H4 (cell line): ENCODE results near the gene RABL3. TPM values are rescaled to one million over a fixed set of nuclear protein-coding genes. Genes with fewer than 3 reads are reported as not detected.
"Not testable (repeated sequence)": the region's sequence is repeated elsewhere in the genome, so short reads cannot be mapped to it uniquely, and the experiment has no call there.

ENCODE experiments used
- DNase-seq: peaks from one replicate; pipeline ENCODE4 v3.0.0-alpha.2; 2015; ENCODE audit warnings: low spot score
- total RNA-seq: library from RNA; depleted of rRNA; stranded (reverse); fragments of >200 nt; shearing (Covaris generic); gene quantifications from 2 replicates; pipeline ENCODE4 v1.2.3, GENCODE V29; 2014

Gene RABL3
- total RNA-seq, 1 experiment from 2014 or later = 30.6 TPM

DNA sequence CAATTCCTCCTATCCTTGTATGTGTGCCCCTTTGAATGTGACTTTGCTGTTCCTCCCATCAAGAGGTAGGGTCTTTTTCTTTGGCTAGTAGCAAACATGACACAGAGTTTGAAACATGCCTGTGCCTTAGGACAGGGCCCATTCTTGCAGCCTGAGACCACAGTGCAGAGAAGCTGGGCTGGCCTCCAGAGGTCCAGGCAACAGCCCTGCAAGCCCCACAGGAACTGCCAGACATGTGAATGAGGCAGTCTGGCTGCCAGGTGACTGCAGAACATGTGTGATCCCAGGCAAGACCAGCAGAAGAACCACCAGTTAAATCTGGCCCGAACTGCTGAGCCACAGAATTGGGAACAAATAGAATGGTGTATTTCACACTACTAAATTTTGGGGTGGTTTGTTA lies 59.1 kb downstream of the RABL3 start:
- no peak for DNase-seq

DNA sequence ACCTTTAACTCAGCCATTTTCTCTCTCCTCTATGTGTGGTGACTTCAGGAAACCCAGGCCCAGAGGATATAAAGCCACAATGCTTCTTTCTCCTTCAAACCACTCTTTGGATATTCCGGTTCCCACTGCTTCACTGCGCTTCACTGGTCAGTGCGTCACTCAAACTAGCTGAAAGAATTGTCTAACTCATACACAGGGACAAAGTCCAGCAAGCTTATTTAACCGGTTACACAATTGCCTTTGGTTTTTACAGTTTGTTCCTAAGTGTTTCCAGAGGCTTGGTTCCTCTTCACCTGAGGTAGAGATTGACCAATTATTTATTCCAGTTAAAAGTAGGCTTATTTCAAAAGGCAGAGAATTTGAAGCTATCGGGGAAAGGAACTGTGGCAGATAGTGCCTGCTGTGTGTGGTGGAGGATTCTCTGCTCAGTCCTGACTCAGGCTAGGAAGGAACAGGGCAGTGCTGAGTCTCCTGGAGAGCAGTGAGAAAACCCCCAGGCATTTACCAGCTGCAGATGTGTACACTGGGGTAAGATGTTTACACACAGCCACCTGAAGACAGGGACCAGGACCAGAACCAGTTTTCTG lies 60.1 kb downstream of the RABL3 start, which contains the start of gene HGD:
TSS of gene HGD (minus strand) at position 145 of the 587 bp plus-strand sequence. CDS start at position 17, 128 bp downstream.
- no peak for DNase-seq

DNA sequence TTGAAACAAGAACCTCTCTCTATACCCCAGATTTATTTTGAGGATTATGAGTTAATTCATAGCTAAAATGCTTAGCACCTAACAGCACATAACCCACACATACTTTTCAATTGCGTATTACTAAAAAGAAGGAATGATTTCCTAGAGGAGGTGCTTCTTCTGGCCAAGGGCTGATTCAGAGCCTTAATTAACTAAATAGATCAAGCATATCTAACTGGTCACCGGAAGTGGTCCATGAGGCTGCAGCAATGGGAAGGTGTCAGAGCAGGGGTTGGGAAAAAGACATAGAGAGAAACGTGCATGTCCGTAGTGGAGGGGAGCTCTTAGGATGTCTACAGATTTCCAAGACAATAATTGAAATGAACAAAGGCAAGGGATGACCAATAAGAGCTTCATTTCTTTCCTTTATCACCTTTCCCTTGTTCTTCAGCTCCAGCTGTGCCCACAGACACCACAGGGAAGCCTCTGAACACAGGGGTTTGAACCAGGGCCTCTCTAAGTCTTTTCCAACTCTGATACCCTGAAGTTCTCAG lies 60.7 kb downstream of the RABL3 start:
- DNase-seq = no peak

DNA sequence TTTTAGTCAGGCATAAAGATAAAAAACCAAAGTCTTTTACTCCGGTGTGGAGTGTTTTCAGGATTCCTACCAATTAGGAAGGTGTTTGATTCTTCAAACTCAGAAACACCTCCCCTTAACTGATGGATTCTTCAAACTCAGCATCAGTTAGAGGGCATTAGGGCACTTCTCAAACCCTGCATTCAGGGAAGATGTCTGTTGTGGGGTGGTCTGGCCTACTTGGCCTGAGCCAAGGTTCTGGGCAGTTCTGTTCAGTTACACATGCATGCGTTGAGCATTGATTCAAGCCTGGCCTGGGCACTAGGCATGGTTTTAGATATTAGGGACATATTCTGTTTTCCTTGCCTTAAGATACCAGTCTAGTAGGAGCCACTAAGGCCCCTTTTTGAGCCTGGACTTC lies 61.3 kb downstream of the RABL3 start:
- DNase-seq = no peak

DNA sequence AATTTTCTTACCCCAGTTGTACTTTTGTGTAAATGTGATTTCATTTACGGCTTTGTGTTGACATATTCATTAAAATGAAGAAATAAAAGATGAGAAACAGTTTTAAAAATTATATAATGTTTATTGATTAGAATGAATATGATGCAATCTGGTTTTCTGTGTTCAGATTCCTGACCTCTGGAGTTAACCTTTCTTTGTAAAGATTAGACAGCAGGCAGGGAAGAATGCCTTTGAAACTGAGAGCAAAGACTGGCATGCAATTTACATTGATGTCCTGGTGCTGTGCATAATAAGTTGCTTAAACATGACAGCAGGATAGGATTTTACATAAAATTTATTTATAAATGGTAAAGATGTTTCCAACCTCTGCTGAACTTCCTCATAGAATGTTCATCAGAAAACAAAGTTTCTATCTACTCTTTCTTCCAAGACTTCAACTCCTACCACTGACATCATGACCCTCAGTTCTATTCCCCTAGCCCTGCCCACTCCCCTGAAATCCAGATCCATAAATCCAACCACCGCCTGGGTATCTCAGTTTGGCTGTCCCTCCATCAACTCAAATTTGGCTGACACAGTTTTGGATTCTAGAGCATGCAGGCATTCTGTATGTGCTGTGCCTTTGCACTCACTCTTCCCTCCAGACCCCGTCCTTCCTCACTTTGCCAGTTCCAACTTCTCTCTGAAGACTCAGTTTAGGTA lies 62.0 kb downstream of the RABL3 start:
- no peak for DNase-seq

DNA sequence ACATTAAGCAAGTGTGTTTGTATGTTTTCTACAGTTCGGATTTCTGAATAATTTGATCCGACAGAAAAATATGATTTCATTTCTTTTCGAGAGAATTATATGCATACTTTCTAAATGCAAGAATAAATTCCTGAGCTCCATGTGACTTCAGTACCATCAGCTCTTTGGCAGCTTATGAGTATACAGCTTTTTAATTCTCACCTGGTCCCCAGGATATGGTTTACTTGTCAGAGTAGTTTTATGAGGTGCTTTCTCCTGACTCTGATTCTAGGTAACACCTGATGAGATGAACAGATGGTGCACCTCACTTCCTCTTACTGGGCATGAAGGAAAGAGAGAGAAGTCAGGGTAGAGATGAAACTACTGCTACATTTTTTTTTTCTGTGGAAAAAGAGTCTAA lies 63.3 kb downstream of the RABL3 start:
- no peak for DNase-seq

DNA sequence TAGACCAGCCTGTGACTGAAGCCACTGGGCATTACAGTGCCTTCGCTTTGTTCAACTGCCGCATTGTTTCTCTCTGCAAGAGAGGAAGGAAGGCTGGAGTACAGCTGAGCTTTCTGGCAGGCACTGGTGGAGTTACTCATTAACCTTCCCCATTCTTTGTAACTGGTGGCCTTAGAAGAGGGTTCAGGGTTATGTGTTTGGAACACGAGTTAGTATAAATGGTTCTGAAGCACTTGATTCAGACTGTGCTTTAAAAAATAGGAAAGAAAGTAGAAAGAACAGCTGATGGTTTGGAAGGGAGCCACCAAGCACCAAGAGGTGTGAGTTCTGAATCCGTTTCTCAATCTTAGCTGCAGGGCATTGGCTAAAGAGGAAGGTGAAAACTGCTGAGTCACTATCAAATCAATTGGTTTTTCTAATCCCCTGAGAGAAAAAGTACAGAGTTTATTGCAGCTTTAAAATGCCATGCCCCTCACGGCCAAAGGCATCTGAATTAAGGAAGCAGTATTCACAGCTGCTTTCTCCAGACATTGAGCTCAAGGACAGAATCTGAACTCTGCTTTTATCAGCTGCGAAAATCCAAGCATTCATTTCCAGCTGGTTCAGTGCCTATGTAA lies 63.9 kb downstream of the RABL3 start:
- DNase-seq = peak; percentile 81

DNA sequence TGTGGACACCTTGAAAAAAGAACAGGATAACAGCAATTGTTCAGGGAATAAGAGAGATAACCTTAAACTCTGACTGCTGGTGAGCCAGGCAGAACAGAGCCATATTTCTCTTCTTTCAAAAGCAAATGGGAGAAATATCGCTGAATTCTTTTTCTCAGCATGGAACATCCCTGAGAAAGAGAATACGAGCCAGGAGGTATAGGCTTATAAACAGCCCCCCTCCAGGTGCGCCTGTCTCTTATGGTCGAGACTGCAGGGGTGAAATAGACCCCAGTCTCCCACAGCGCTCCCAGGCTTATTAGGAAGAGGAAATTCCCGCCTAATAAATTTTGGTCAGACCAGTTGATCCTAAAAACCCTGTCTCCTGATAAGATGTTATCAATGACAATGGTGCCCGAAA lies 65.1 kb downstream of the RABL3 start:
- DNase-seq = not testable (repeated sequence)

DNA sequence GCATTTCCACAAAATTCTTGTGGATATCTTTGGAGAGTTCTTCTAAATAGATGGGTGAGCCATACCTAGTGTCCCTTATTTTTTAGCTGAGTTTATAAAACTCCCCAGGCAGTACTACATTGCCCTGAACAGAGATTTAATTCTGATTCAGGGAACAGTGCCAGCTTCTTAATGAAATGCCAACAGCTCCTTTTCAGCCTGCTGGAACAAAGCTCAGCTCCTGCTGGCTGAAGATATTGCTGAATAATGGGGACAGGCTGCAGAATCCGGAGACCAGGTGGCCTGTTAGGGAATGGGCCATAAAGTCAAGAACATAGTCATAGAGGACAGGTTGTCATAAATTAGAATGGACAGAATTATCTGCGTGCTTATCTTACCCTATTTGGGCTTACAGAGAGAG lies 69.2 kb downstream of the RABL3 start:
- DNase-seq = no peak

DNA sequence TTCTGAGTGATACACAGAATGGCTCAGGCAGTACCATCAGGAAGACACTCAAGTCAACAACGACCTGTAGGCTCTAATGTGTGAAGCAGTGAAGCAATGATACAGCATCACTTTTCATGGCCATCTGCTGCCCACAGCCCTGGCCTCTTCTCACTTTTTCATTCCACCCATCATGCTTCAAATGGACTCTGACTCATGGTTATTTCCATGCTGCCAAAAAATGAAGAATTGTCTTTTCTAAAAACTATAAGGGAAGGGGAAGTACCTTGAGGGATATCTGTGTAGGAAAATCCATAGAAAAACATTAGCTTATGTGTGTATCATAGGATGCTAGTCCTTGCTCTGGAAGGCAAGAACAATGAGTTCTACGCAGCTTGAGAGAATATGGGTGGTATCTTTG lies 71.7 kb downstream of the RABL3 start:
- no peak for DNase-seq

DNA sequence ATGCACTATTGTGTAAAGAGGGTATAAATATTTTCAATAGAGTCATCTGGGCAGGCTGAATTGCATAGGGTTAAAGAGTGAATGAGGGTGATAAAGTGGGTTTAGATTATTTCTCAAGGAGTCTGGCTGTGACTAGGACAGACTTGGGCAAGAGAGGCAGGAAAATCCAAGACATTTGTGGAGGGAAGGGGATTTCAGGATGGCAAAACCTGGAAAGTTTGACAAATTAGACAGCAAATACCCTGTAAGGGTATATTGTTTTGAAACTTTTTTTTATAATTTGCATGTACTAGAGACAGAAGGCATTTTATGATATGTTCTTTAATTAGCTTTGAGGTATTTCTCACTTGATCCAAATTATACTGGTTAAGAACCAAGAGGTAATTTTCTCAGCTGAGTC lies 77.4 kb downstream of the RABL3 start:
- DNase-seq = no peak

DNA sequence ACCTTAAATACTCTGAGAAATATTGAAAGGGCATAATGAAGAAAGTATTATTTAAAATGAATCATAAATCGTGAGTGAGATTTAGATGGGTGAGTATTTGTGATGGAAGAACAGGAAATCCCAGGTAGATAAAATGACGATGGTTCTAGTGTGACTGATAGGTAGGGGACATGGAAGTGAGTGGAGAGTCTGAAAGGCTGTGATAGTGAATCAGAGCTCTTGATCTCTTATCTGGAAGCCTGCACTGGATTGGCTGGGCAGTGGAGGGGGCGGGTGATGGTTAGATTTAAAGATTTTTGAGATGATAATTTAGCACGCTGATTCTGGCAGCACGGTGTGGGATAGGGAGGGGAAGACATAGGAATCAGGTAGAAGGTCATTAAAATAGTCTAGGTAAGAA lies 80.4 kb downstream of the RABL3 start:
- DNase-seq = no peak

DNA sequence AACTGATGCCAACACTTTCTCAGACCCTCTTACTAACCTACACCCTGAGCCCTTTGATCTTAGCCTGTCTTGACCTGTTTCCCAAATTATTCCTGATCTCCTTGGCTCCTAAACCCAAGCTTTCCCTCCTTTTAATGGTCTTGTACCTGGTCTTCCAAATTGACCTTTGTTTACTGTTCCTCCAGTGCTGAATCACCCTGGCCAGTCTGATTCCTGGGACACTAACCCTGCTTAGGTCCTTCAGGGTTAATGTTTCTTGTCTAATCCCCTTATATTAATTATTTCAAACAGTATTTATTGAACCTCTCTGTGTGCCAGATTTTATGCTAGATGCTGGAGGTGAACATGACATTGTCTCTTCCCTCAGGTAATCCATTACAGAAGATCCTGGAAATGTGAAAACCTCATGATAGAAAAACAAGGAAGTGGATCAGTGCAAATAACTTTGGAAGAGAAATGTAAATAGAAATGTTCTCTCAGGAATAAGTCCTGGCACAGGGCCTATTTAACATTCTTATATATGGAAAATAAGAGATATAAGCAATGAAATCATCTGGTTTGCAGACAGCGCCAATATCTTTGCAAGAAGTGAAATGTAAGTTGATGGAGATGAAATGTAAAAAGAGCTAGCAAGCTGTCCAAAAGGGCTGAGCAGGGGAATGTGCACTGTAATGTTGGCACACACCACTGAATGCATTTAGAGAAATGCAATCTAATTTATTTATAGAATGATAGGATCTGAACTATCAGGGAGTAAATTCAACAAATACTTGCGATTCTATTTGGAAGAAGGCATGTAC lies 81.0 kb downstream of the RABL3 start:
- DNase-seq = no peak

DNA sequence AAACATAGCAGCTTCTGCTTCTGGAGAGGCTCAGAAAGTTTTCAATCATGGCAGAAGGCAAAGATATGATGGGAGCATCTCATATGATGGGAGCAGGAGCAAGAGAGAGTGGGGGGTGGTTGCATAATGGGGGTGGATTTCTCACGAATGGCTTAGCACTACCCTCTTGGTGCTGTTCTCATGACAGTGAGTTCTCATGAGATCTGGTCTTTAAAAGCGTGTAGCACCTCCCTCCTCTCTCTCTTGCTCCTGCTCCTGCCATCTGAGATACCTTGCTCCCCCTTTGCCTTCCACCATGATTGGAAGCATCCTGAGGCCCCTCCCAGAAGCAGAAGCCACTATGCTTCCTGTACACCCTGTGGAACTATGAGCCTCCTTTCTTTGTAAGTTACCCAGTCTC lies 82.5 kb downstream of the RABL3 start:
- no peak for DNase-seq

DNA sequence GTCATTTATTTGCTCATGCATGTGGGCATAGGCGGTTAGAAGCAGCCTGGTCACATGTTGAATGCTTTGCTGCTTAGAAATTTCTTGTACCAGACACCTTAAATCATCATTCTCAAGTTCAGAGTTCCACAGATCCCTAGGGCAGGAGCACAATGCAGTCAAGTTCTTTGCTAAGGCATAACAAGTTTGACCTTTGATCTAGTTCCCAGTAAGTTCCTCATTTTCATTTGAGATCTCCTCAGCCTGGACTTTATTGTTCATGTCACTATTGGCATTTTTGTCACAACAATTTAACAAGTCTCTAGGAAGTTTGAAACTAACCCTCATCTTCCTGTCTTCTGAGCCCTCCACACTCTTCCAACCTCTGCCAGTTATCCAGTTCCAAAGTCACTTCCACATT lies 83.0 kb downstream of the RABL3 start:
- no peak for DNase-seq

DNA sequence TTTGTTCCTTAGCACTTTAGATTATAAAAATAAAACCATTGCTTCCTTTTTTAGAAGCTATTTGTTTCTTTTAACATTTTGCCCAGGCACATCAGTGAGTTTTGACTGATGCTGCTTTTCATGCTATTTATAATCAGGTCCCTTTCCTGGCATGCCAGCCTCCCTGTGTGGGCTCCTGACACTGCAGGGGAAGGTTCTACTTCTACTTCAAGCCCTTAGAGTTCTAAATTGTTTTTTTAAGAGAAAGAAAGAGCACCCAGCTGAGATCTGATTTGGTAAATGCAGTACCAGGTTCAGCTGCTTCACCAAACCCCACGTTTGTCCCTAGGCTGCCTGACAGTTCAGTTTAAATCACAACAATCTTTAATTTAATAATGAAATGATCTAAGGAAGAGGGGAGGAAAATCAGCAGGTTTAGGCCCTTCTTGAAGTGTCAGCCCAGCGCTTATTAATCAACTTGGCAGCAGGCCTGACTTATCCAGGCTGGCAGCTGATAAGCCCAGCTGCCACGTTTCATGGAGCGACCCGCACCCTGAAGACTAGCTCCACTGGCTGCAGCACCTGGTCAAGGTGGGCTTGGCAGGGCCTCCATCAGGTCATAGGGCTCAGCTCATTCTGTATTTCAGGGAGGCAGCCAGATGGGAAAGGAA lies 89.3 kb downstream of the RABL3 start:
- DNase-seq = no peak

DNA sequence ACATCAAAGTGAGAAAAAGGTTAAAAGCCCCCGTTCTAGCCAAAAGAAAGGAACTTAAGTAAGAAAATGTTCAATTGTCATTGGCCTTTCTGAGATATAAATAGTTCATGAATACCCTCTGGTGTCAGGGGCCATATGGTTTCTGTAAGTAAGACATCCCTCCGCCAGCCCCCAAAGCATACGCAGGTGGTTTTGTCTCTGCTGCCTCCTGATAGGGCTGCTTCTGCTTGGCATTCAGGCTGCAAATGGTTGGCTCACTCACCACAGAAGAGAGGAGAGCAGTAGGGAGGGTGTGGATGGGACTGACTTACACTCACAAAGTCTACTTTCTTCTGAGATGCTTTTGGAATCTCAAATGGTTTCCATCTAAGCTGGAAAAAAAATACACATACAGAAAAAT lies 90.0 kb downstream of the RABL3 start:
- no peak for DNase-seq

DNA sequence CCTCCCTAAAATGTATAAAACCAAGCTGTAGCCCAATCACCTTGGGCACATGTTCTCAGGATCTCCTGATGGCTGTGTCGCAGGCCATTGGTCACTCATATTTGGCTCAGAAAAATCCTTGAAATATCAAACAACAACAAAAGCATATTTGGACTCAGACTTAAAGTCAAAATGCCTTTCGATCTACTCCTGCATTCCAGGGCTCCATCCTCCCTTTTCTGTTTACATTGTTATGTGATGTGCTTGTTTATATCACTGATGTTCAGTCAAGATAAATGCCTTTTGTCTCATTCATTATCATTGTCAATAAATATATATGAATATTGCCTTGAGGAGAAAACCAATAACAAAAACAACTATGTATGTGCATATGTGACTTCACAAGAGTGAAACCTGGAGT lies 92.0 kb downstream of the RABL3 start:
- DNase-seq = no peak

DNA sequence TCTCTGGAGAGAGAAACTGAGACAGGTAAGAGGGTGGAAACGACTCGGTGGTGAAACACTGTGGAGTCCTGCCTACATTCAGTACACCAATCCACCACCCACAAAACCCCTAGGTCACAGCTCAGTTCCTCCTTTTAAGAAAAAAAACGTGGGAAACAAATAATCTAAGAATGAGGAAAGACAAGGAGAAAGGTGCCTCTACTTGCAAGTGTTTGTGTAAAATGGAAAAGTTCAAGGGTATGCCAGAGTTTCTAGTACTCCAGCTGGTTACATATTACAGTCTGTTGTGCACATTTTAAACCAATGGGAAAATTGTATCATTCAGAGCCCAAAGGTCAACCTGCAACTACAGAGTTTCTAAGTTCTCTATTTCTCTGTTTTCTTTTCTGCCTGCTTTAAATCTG lies 92.5 kb downstream of the RABL3 start:
- no peak for DNase-seq

DNA sequence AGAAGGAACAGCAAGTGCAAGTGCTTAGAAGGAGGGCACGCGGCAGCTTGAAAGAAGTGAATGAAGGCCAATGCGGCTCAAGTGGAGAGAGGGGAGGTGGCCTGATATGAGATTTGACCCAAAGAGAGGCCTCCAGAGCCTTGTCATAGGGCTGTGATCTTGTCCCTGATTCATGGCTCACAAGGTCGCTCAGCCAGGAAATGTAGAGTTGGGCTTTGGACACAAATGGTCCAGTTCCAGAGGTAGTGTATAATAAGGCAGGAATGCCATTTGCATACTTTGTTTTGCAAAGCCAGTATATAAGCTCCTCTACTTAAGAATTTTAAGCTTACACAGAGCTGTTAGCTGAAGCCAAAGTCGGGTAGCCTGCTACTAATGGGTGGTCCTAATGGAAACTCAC lies 94.0 kb downstream of the RABL3 start:
- DNase-seq = no peak

DNA sequence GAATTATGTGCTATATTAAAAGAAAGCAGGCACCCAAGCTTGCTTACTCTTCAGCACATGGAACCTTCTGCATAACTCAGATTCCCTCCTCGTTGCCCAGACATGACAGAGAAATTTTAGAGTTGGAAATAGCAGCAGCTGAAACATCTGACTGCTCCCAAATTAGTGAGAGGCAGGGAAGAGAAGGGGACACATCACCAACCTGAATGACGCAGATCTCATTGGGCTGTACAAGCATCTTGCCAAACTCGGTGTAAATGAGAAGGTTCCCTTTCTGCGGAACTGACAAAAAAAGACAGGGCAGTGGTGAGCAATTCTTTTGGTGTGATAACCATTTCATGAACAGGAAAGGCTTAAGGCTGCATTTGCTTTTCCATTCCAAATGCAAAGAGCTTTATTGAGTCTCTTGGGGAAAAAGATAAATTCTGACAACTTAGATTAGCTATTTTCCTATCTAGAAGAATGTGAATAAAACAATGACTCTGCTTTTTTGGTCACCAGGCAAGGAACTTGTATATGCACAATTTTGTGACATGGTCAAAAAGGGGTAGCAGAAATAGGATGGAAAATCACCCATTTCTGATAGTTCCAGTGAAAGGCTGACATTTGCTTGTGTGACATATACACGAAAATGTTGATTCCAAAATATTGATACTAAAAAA lies 95.4 kb downstream of the RABL3 start:
- DNase-seq = no peak
